ENCODE measurements around the gene BCLAF1.

GRCh38 chr6:136288566-136289326, 900 bp downstream of the BCLAF1 start:
- peak in 1 of 2 experiments; percentile 11; a peak in 1 of 4 replicates for TF ChIP-seq CTCF (conservative IDR thresholded peaks at IDR 0.05; ENCODE audit: low read depth in 2 of 2)
- TF ChIP-seq CREB1 (CRISPR knock-in tag; IDR thresholded peaks at IDR 0.05; ENCODE audit: low read depth): no peak

Data from GM23338 (cell line).